ENCODE data around the gene EIF2S3B. TPM values are rescaled to one million over a fixed set of nuclear protein-coding genes. Genes with fewer than 3 reads are reported as not detected.

The EIF2S3B gene
- polyA plus RNA-seq, 1 of the 3 experiments (the other 2 are of a cell fraction): 0.07 TPM

GRCh38 chr12:10554228-10554755 lies 48.6 kb downstream of the EIF2S3B start:
- no peaks in the 10 kb centered on the region for H3K36me3 ChIP-seq (replicated peaks in 1 of 2; ENCODE audit: control insufficient read depth in 1 of 2, insufficient read depth in 2 of 2, low read length in 1 of 2)
- no peak overlapping the region for H3K4me3 ChIP-seq (ENCODE audit: low read depth in 2 of 2, low read length in 1 of 2)
- TF ChIP-seq TEAD4 (IDR thresholded peaks at IDR 0.05; ENCODE audit: borderline replicate concordance, insufficient read depth) (no peak), EP300 (IDR thresholded peaks at IDR 0.05; ENCODE audit: borderline replicate concordance in 1 of 2, low read depth in 1 of 2, low read length in 1 of 2) (no peak), RAD21 (IDR thresholded peaks at IDR 0.05; ENCODE audit: low read length) (no peak), IRF3 (IDR thresholded peaks at IDR 0.05; ENCODE audit: low read depth, low read length) (no peak), EZH2phosphoT487 (IDR thresholded peaks at IDR 0.05; ENCODE audit: borderline replicate concordance, low read depth) (no peak), JUND (IDR thresholded peaks at IDR 0.05) (no peak), FOSL2 (IDR thresholded peaks at IDR 0.05; ENCODE audit: borderline replicate concordance, low read depth) (no peak), SMC3 (IDR thresholded peaks at IDR 0.05; ENCODE audit: low read depth, low read length) (no peak), GABPA (IDR thresholded peaks at IDR 0.05; ENCODE audit: low read depth) (no peak), TCF12 (IDR thresholded peaks at IDR 0.05) (no peak), NFIC (IDR thresholded peaks at IDR 0.05; ENCODE audit: borderline replicate concordance) (no peak), SIN3A (IDR thresholded peaks at IDR 0.05; ENCODE audit: borderline replicate concordance, low read depth, low read length) (no peak), RCOR1 (IDR thresholded peaks at IDR 0.05; ENCODE audit: low read length) (no peak)
- TF ChIP-seq, protein P1, sequence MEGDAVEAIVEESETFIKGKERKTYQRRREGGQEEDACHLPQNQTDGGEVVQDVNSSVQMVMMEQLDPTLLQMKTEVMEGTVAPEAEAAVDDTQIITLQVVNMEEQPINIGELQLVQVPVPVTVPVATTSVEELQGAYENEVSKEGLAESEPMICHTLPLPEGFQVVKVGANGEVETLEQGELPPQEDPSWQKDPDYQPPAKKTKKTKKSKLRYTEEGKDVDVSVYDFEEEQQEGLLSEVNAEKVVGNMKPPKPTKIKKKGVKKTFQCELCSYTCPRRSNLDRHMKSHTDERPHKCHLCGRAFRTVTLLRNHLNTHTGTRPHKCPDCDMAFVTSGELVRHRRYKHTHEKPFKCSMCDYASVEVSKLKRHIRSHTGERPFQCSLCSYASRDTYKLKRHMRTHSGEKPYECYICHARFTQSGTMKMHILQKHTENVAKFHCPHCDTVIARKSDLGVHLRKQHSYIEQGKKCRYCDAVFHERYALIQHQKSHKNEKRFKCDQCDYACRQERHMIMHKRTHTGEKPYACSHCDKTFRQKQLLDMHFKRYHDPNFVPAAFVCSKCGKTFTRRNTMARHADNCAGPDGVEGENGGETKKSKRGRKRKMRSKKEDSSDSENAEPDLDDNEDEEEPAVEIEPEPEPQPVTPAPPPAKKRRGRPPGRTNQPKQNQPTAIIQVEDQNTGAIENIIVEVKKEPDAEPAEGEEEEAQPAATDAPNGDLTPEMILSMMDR (IDR thresholded peaks at IDR 0.05): no peak
- TF ChIP-seq, protein P2, sequence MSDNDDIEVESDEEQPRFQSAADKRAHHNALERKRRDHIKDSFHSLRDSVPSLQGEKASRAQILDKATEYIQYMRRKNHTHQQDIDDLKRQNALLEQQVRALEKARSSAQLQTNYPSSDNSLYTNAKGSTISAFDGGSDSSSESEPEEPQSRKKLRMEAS (IDR thresholded peaks at IDR 0.05; ENCODE audit: low read depth): no peak
- TF ChIP-seq, protein P3, sequence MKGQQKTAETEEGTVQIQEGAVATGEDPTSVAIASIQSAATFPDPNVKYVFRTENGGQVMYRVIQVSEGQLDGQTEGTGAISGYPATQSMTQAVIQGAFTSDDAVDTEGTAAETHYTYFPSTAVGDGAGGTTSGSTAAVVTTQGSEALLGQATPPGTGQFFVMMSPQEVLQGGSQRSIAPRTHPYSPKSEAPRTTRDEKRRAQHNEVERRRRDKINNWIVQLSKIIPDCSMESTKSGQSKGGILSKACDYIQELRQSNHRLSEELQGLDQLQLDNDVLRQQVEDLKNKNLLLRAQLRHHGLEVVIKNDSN (IDR thresholded peaks at IDR 0.05; ENCODE audit: borderline replicate concordance, low read depth): no peak
- TF ChIP-seq, protein P4, sequence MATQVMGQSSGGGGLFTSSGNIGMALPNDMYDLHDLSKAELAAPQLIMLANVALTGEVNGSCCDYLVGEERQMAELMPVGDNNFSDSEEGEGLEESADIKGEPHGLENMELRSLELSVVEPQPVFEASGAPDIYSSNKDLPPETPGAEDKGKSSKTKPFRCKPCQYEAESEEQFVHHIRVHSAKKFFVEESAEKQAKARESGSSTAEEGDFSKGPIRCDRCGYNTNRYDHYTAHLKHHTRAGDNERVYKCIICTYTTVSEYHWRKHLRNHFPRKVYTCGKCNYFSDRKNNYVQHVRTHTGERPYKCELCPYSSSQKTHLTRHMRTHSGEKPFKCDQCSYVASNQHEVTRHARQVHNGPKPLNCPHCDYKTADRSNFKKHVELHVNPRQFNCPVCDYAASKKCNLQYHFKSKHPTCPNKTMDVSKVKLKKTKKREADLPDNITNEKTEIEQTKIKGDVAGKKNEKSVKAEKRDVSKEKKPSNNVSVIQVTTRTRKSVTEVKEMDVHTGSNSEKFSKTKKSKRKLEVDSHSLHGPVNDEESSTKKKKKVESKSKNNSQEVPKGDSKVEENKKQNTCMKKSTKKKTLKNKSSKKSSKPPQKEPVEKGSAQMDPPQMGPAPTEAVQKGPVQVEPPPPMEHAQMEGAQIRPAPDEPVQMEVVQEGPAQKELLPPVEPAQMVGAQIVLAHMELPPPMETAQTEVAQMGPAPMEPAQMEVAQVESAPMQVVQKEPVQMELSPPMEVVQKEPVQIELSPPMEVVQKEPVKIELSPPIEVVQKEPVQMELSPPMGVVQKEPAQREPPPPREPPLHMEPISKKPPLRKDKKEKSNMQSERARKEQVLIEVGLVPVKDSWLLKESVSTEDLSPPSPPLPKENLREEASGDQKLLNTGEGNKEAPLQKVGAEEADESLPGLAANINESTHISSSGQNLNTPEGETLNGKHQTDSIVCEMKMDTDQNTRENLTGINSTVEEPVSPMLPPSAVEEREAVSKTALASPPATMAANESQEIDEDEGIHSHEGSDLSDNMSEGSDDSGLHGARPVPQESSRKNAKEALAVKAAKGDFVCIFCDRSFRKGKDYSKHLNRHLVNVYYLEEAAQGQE (IDR thresholded peaks at IDR 0.05; ENCODE audit: low read depth, low read length): no peak
- no peak overlapping the region for H3K27ac ChIP-seq (ENCODE audit: low read depth in 2 of 2, low read length in 1 of 2)
- H3F3A ChIP-seq (replicated peaks; ENCODE audit: insufficient read depth): no peaks in the 10 kb centered on the region
- 7% methylated on average over 6 of the region's 6 CpGs for WGBS (ENCODE audit: low lambda C conversion rate)
- CTCF ChIA-PET: interaction anchor here (1.2 to 1.3 kb wide), 2 partner anchors 8 to 318 kb away, joined by 3 to 7 read pairs; no protein-coding TSS in a partner anchor
- POLR2A ChIA-PET: no interaction called here
- no peak overlapping the region for H3K9ac ChIP-seq
- no peak for DNase-seq
- no peaks in the 10 kb centered on the region for H4K20me1 ChIP-seq (ENCODE audit: insufficient read depth)
- no peak overlapping the region for H3K4me2 ChIP-seq
- H3K79me2 ChIP-seq (ENCODE audit: insufficient read depth): no peaks in the 10 kb centered on the region
- no peaks in the 10 kb centered on the region for H3K9me3 ChIP-seq
- no peaks in the 10 kb centered on the region; a peak in 1 of 4 replicates for H3K4me1 ChIP-seq (ENCODE audit: control insufficient read depth in 1 of 2, insufficient read depth in 2 of 2, low read depth in 1 of 2, low read length in 1 of 2)
- H2AFZ ChIP-seq (ENCODE audit: low read depth): no peak overlapping the region
- H3K9me2 ChIP-seq: no peaks in the 10 kb centered on the region
- H3K27me3 ChIP-seq (ENCODE audit: insufficient read depth): peaks cover 12% of the 10 kb centered on the region; the same call in 1 of the 2 replicates

All from SK-N-SH (cell line).